ENCODE measurements around the gene CAPS.

DNA sequence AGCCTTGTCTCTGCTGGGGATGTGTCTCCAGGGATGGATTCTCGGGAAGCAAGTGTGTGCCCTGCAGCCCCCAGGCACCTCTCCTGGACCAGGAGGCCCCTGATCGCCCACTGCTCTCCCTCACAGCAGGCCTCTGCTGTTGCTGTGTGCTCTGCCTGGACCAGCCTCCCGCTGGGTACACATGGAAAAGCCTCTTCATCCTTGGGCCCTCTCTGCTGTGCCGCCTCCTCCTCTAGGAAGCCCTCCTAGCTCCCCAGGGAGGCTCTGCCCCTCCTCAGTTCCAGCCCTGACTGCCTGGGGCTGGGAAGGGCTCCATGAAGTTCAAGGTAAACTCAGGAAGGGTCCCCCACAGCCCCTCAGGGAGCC, 22.5 kb upstream of the CAPS start:
- TF ChIP-seq POLR2A (IDR thresholded peaks at IDR 0.05), result no peak
- TF ChIP-seq, protein P1, sequence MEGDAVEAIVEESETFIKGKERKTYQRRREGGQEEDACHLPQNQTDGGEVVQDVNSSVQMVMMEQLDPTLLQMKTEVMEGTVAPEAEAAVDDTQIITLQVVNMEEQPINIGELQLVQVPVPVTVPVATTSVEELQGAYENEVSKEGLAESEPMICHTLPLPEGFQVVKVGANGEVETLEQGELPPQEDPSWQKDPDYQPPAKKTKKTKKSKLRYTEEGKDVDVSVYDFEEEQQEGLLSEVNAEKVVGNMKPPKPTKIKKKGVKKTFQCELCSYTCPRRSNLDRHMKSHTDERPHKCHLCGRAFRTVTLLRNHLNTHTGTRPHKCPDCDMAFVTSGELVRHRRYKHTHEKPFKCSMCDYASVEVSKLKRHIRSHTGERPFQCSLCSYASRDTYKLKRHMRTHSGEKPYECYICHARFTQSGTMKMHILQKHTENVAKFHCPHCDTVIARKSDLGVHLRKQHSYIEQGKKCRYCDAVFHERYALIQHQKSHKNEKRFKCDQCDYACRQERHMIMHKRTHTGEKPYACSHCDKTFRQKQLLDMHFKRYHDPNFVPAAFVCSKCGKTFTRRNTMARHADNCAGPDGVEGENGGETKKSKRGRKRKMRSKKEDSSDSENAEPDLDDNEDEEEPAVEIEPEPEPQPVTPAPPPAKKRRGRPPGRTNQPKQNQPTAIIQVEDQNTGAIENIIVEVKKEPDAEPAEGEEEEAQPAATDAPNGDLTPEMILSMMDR (IDR thresholded peaks at IDR 0.05), result no peak
